Lower leg skin (tissue), 3 donors: ENCODE measurements around the gene SLC25A2.

Experiments
- CTCF ChIP-seq, 3 donors: fragments of 450-650 bp; IDR thresholded peaks; one replicate each; pipeline ENCODE4 v1.5.1; 2016; ENCODE audit warnings: antibody characterized with exemption in 3 of 3, mild to moderate bottlenecking in 3 of 3, moderate library complexity in 2 of 3
- POLR2A ChIP-seq, 2 donors: fragments of 450-650 bp; IDR thresholded peaks; one replicate each; pipeline ENCODE4 v1.6.1; 2016 to 2017; ENCODE audit warnings: antibody characterized with exemption in 2 of 2, mild to moderate bottlenecking in 1 of 2, moderate library complexity in 1 of 2

- TF ChIP-seq POLR2A (IDR thresholded peaks at IDR 0.05) (no peak), CTCF (IDR thresholded peaks at IDR 0.05) (no peak)
Measured at GRCh38 chr5:141343242-141343952, 39.5 kb upstream of the SLC25A2 start, which contains the start of gene PCDHGA3.
